Liver (tissue), 3 donors: ENCODE measurements around the gene ZNF679.

Experiments
- EGR1 ChIP-seq, 2 donors: IDR thresholded peaks; 2 replicates each; pipeline ENCODE4 v1.6.1; 2016 to 2018; ENCODE audit warnings: antibody characterized with exemption in 2 of 2, low read depth in 2 of 2
- GABPA ChIP-seq, 2 donors: IDR thresholded peaks in 1 of 2; conservative IDR thresholded peaks in 1 of 2; 2 replicates each; pipeline ENCODE4 v1.6.1; 2016; ENCODE audit warnings: antibody characterized with exemption in 2 of 2, mild to moderate bottlenecking in 1 of 2, moderate library complexity in 1 of 2
- HNF4G ChIP-seq: IDR thresholded peaks from 2 replicates; pipeline ENCODE4 v1.6.1; 2016; ENCODE audit warnings: antibody characterized with exemption
- JUND ChIP-seq, 2 donors: IDR thresholded peaks; 2 replicates each; pipeline ENCODE4 v1.6.1; 2016; ENCODE audit warnings: antibody characterized with exemption in 2 of 2
- RAD21 ChIP-seq, 2 donors: IDR thresholded peaks; 2 replicates each; pipeline ENCODE4 v1.6.1; 2016; ENCODE audit warnings: antibody characterized with exemption in 2 of 2, mild to moderate bottlenecking in 2 of 2
- RXRA ChIP-seq, 2 donors: IDR thresholded peaks; 2 replicates each; pipeline ENCODE4 v1.6.1; 2017 to 2018; ENCODE audit warnings: antibody characterized with exemption in 2 of 2, mild to moderate bottlenecking in 1 of 2
- SP1 ChIP-seq: IDR thresholded peaks from 2 replicates; pipeline ENCODE4 v1.6.1; 2018; ENCODE audit warnings: antibody characterized with exemption, mild to moderate bottlenecking
- TAF1 ChIP-seq: conservative IDR thresholded peaks from 2 replicates; pipeline ENCODE4 v1.6.1; 2016; ENCODE audit warnings: antibody characterized with exemption, mild to moderate bottlenecking
- YY1 ChIP-seq: IDR thresholded peaks from 2 replicates; pipeline ENCODE4 v1.6.1; 2016; ENCODE audit warnings: antibody characterized with exemption, mild to moderate bottlenecking
- TF ChIP-seq, protein P1 (sequence below): IDR thresholded peaks from 2 replicates; pipeline ENCODE4 v1.6.1; 2016; ENCODE audit warnings: antibody characterized with exemption
- TF ChIP-seq, protein P2 (sequence below): fragments of 150-350 bp; IDR thresholded peaks from 2 replicates; pipeline ENCODE4 v1.5.1; 2017; ENCODE audit warnings: improper control_type of control experiment, low read depth, low read length; ENCODE audit not compliant: missing input control
- TF ChIP-seq, protein P3 (sequence below): IDR thresholded peaks from 2 replicates; pipeline ENCODE4 v1.6.1; 2016; ENCODE audit warnings: antibody characterized with exemption
- TF ChIP-seq, protein P4 (sequence below): IDR thresholded peaks from 2 replicates; pipeline ENCODE4 v1.6.1; 2016; ENCODE audit warnings: antibody characterized with exemption
- TF ChIP-seq, protein P5 (sequence below): IDR thresholded peaks from 2 replicates; pipeline ENCODE4 v1.6.1; 2016; ENCODE audit warnings: antibody characterized with exemption, mild to moderate bottlenecking
- donor health status: healthy.
- donor health status: healthy.

DNA sequence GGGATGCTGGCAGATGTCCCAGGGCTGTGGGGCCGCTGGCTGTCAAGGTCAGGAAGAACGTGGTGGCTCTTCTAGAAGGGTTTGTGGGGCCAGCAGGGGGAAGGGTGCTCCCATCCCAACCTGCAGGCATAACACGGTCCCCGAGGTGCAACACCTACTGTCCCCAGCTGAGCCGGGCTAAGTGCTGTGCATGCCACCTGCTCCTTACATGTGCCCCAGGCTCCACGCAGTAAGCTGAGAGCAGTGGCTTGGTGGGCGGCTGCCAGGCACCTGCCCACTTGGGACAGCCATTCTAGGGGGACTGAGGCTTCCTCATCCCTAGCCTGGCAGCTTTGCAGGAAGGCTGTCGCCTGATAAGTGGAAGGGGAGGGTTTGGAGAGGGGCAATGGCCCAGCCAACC, 35.5 kb upstream of the ZNF679 start:
- TF ChIP-seq GABPA (IDR thresholded peaks at IDR 0.05 in 1 of 2, conservative IDR thresholded peaks at IDR 0.05 in 1 of 2), result no peak
- TF ChIP-seq, protein P1, sequence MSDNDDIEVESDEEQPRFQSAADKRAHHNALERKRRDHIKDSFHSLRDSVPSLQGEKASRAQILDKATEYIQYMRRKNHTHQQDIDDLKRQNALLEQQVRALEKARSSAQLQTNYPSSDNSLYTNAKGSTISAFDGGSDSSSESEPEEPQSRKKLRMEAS, result no peak
- no peak for TF ChIP-seq JUND (IDR thresholded peaks at IDR 0.05)
- no peak for TF ChIP-seq SP1
- TF ChIP-seq, protein P2, sequence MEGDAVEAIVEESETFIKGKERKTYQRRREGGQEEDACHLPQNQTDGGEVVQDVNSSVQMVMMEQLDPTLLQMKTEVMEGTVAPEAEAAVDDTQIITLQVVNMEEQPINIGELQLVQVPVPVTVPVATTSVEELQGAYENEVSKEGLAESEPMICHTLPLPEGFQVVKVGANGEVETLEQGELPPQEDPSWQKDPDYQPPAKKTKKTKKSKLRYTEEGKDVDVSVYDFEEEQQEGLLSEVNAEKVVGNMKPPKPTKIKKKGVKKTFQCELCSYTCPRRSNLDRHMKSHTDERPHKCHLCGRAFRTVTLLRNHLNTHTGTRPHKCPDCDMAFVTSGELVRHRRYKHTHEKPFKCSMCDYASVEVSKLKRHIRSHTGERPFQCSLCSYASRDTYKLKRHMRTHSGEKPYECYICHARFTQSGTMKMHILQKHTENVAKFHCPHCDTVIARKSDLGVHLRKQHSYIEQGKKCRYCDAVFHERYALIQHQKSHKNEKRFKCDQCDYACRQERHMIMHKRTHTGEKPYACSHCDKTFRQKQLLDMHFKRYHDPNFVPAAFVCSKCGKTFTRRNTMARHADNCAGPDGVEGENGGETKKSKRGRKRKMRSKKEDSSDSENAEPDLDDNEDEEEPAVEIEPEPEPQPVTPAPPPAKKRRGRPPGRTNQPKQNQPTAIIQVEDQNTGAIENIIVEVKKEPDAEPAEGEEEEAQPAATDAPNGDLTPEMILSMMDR, result no peak
- no peak for TF ChIP-seq RAD21 (IDR thresholded peaks at IDR 0.05)
- TF ChIP-seq, protein P3, sequence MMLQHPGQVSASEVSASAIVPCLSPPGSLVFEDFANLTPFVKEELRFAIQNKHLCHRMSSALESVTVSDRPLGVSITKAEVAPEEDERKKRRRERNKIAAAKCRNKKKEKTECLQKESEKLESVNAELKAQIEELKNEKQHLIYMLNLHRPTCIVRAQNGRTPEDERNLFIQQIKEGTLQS, result no peak
- TF ChIP-seq RXRA (IDR thresholded peaks at IDR 0.05), result no peak
- no peak for TF ChIP-seq YY1
- no peak for TF ChIP-seq EGR1 (IDR thresholded peaks at IDR 0.05; ENCODE audit: low read depth in 2 of 2)
- no peak for TF ChIP-seq TAF1
- TF ChIP-seq HNF4G, result no peak
- TF ChIP-seq, protein P4, sequence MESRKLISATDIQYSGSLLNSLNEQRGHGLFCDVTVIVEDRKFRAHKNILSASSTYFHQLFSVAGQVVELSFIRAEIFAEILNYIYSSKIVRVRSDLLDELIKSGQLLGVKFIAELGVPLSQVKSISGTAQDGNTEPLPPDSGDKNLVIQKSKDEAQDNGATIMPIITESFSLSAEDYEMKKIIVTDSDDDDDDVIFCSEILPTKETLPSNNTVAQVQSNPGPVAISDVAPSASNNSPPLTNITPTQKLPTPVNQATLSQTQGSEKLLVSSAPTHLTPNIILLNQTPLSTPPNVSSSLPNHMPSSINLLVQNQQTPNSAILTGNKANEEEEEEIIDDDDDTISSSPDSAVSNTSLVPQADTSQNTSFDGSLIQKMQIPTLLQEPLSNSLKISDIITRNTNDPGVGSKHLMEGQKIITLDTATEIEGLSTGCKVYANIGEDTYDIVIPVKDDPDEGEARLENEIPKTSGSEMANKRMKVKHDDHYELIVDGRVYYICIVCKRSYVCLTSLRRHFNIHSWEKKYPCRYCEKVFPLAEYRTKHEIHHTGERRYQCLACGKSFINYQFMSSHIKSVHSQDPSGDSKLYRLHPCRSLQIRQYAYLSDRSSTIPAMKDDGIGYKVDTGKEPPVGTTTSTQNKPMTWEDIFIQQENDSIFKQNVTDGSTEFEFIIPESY, result no peak
- TF ChIP-seq, protein P5, sequence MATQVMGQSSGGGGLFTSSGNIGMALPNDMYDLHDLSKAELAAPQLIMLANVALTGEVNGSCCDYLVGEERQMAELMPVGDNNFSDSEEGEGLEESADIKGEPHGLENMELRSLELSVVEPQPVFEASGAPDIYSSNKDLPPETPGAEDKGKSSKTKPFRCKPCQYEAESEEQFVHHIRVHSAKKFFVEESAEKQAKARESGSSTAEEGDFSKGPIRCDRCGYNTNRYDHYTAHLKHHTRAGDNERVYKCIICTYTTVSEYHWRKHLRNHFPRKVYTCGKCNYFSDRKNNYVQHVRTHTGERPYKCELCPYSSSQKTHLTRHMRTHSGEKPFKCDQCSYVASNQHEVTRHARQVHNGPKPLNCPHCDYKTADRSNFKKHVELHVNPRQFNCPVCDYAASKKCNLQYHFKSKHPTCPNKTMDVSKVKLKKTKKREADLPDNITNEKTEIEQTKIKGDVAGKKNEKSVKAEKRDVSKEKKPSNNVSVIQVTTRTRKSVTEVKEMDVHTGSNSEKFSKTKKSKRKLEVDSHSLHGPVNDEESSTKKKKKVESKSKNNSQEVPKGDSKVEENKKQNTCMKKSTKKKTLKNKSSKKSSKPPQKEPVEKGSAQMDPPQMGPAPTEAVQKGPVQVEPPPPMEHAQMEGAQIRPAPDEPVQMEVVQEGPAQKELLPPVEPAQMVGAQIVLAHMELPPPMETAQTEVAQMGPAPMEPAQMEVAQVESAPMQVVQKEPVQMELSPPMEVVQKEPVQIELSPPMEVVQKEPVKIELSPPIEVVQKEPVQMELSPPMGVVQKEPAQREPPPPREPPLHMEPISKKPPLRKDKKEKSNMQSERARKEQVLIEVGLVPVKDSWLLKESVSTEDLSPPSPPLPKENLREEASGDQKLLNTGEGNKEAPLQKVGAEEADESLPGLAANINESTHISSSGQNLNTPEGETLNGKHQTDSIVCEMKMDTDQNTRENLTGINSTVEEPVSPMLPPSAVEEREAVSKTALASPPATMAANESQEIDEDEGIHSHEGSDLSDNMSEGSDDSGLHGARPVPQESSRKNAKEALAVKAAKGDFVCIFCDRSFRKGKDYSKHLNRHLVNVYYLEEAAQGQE, result no peak
